Karpas-422 (cell line): ENCODE data around the gene RNF130. TPM values are rescaled to one million over a fixed set of nuclear protein-coding genes. Genes with fewer than 3 reads are reported as not detected.
"Not testable (repeated sequence)": the region's sequence is repeated elsewhere in the genome, so short reads cannot be mapped to it uniquely, and the experiment has no call there.

ENCODE experiments used
- DNase-seq: peaks from one replicate; pipeline ENCODE4 v3.0.0-alpha.2; 2015
- H2AFZ ChIP-seq: fragments of 200-600 bp; sonication (generic); 2 replicates; pipeline ENCODE4 v1.6.1; 2014; ENCODE audit warnings: antibody characterized with exemption, low read length, mixed read lengths
- H3K27ac ChIP-seq: fragments of 200-600 bp; sonication (generic); 2 replicates; pipeline ENCODE4 v1.5.1; 2014; ENCODE audit warnings: mild to moderate bottlenecking, low read length, moderate library complexity
- H3K27me3 ChIP-seq: fragments of 200-600 bp; sonication (generic); 2 replicates; pipeline ENCODE4 v1.6.1; 2014; ENCODE audit warnings: low read length, mixed read lengths
- H3K36me3 ChIP-seq: fragments of 200-600 bp; sonication (generic); 2 replicates; pipeline ENCODE4 v1.6.1; 2014; ENCODE audit warnings: low read length, mixed read lengths; ENCODE audit not compliant: insufficient read depth
- H3K4me1 ChIP-seq: fragments of 200-600 bp; sonication (generic); 2 replicates; pipeline ENCODE4 v1.6.1; 2014; ENCODE audit warnings: mild to moderate bottlenecking, low read length, mixed read lengths
- H3K4me2 ChIP-seq: fragments of 200-600 bp; sonication (generic); 2 replicates; pipeline ENCODE4 v1.6.1; 2014; ENCODE audit warnings: low read length, low read depth, mild to moderate bottlenecking; ENCODE audit not compliant: poor library complexity, severe bottlenecking
- H3K4me3 ChIP-seq: fragments of 200-600 bp; sonication (generic); 2 replicates; pipeline ENCODE4 v1.5.1; 2014; ENCODE audit warnings: mild to moderate bottlenecking, antibody characterized with exemption, low read length, mixed read lengths
- H3K79me2 ChIP-seq: fragments of 200-600 bp; sonication (generic); 2 replicates; pipeline ENCODE4 v1.6.1; 2014; ENCODE audit warnings: mild to moderate bottlenecking, low read length, mixed read lengths
- H3K9ac ChIP-seq: fragments of 200-600 bp; sonication (generic); 2 replicates; pipeline ENCODE4 v1.6.0; 2014; ENCODE audit warnings: low read length
- H3K9me2 ChIP-seq: fragments of 200-600 bp; sonication (generic), shearing (Covaris generic); replicated peaks from 2 replicates; pipeline ENCODE4 v1.6.0; 2014; ENCODE audit warnings: mild to moderate bottlenecking, low read length, moderate library complexity; ENCODE audit not compliant: insufficient read depth
- H3K9me3 ChIP-seq: fragments of 300-700, 200-600 bp; sonication (generic); 2 replicates; pipeline ENCODE4 v1.6.1; 2014; ENCODE audit warnings: low read length, mixed read lengths
- H4K20me1 ChIP-seq: fragments of 200-600 bp; sonication (generic); 2 replicates; pipeline ENCODE4 v1.6.1; 2014; ENCODE audit warnings: mild to moderate bottlenecking, antibody characterized with exemption, low read length, low read depth; ENCODE audit not compliant: insufficient read depth
- total RNA-seq: library from RNA; depleted of rRNA; stranded (reverse); fragments of >200 nt; shearing (Covaris generic); gene quantifications from 2 replicates; pipeline ENCODE4 v1.2.3, GENCODE V29; 2014; ENCODE audit warnings: low replicate concordance

The RNF130 gene
- total RNA-seq, 1 experiment from 2014 or later = 0.41 TPM

DNA sequence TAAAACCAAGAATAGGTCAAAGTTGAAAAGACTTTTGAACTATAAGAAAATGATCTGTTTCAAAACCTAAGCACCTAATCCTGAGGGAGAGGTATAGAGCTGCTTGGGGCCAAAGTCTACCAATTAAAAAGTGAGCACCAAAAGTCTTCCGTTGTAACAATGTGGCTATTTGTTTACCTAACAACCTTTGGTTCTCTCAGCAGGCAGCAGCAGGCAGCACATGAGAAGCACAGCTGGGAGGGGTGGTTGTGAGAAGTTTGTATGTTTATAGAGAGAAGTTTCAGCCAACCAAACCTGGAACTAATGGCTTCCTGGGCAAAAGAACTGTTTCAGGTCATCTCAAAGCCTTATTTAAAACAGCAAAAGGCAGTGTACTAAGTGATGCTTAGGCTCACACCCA lies 104.1 kb downstream of the RNF130 start:
- Histone ChIP-seq H3K9ac (no peak overlapping the region), H3K4me3 (no peak overlapping the region), H4K20me1 (no peaks in the 10 kb centered on the region), H3K4me2 (no peak overlapping the region), H3K79me2 (no peaks in the 10 kb centered on the region), H3K9me2 (no peaks in the 10 kb centered on the region), H2AFZ (peak overlapping the region; percentile 23; the same call in 1 of the 2 replicates), H3K36me3 (no peaks in the 10 kb centered on the region), H3K9me3 (no peaks in the 10 kb centered on the region), H3K27ac (no peak overlapping the region), H3K4me1 (peaks cover 40% of the 10 kb centered on the region), H3K27me3 (no peaks in the 10 kb centered on the region)
- no peak for DNase-seq

- no peaks in the 10 kb centered on the region for H3K27me3 ChIP-seq
- no peak for DNase-seq
- peak overlapping the region; percentile 14 for H3K4me2 ChIP-seq
- no peak overlapping the region for H3K4me3 ChIP-seq
- H3K9me3 ChIP-seq = no peaks in the 10 kb centered on the region
- no peaks in the 10 kb centered on the region for H3K79me2 ChIP-seq
- H2AFZ ChIP-seq = peak overlapping the region; percentile 85
- no peak overlapping the region for H3K9ac ChIP-seq
- H3K9me2 ChIP-seq = no peaks in the 10 kb centered on the region
- H3K4me1 ChIP-seq = peaks cover 16% of the 10 kb centered on the region
- H3K36me3 ChIP-seq = no peaks in the 10 kb centered on the region
- H3K27ac ChIP-seq = no peak overlapping the region
- H4K20me1 ChIP-seq = no peaks in the 10 kb centered on the region
Measured at GRCh38 chr5:179964015-179964414, 107.5 kb downstream of the RNF130 start.

DNA sequence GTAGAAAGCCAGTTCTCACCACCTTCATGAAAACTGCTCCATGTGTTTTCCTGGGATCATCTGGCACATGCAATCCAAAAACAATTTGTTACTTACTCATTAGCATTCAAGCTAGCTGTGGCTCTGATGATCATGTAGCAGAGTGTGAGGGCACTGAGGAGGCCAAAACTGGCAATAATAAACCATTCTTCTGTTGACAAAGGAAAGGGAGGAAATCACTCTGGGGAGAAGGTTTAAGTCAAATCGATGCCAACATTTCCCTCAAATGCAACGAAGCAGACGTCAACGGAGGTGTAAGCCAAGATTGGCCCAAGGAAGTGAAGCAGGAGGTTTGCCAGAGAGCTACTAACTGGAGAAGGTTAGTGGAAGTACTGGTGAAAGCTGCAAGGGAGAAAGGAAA lies 108.2 kb downstream of the RNF130 start:
- no peaks in the 10 kb centered on the region for H3K9me3 ChIP-seq
- H3K27me3 ChIP-seq = no peaks in the 10 kb centered on the region
- H3K27ac ChIP-seq = no peak overlapping the region
- no peak overlapping the region for H2AFZ ChIP-seq
- H3K4me1 ChIP-seq = peaks cover 16% of the 10 kb centered on the region
- H3K79me2 ChIP-seq = no peaks in the 10 kb centered on the region
- H3K4me3 ChIP-seq = no peak overlapping the region
- DNase-seq = no peak
- H3K9me2 ChIP-seq = no peaks in the 10 kb centered on the region
- no peaks in the 10 kb centered on the region for H3K36me3 ChIP-seq
- H3K9ac ChIP-seq = no peak overlapping the region
- H3K4me2 ChIP-seq = no peak overlapping the region
- no peaks in the 10 kb centered on the region for H4K20me1 ChIP-seq

DNA sequence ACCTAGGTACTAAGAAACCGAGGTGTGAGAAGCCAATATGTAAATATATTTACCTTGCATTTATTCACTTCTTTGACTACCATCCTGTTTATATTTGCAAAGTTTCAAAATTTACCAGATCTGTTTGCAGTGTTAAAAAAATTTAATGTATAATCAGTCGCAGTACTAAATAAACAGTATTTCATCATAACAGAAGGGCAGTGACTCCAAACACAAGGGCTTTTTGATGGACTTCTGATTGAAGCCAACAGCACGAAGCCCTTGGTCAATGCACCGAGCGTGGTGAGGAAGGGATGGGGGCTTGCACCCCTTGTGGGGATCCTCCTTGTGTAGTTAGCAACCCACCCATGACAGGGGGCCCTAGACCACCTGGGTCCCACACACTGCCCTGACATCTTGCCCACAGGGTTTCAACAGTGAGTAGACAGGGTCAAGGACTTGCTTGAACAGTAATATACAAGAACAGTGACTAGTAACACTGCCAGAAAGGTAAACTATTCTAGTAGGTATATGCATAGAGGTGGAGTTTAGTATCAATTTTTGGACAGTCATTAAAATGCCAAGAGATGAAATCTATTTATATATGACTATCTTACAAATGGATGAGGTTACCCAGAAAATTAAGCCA lies 111.2 kb downstream of the RNF130 start:
- Histone ChIP-seq H3K36me3 (no peaks in the 10 kb centered on the region), H3K79me2 (no peaks in the 10 kb centered on the region), H3K27me3 (no peaks in the 10 kb centered on the region), H3K9me3 (no peaks in the 10 kb centered on the region), H3K9ac (no peak overlapping the region), H4K20me1 (no peaks in the 10 kb centered on the region), H3K4me3 (no peak overlapping the region), H2AFZ (no peak overlapping the region), H3K4me2 (no peak overlapping the region), H3K27ac (no peak overlapping the region), H3K9me2 (no peaks in the 10 kb centered on the region), H3K4me1 (peaks cover 16% of the 10 kb centered on the region)
- no peak for DNase-seq

DNA sequence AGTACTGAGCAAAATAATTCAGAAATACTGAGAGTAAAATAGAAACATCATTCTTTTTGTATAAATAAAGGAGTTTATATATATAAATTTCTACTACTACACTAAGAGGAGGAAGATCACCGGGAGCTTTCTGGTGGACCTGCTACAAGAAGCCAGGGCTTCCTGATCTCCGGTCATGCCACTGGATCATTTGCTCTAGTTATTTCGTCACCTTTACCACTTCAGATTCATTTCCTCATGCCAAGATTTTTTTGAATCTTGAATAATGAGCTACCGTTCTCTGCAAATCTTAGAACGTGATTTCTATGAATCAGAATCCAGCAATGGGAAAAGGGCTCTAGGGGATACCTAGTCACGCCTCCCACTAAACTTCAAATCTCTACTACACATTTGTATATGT lies 111.9 kb downstream of the RNF130 start:
- Histone ChIP-seq H3K9me2 (no peaks in the 10 kb centered on the region), H3K4me1 (peaks cover 10% of the 10 kb centered on the region), H3K36me3 (no peaks in the 10 kb centered on the region), H3K9ac (no peak overlapping the region), H4K20me1 (no peaks in the 10 kb centered on the region), H3K4me3 (no peak overlapping the region), H2AFZ (no peak overlapping the region), H3K9me3 (no peaks in the 10 kb centered on the region), H3K4me2 (no peak overlapping the region), H3K27ac (no peak overlapping the region), H3K79me2 (no peaks in the 10 kb centered on the region), H3K27me3 (no peaks in the 10 kb centered on the region)
- DNase-seq = no peak

- not testable (repeated sequence) for H2AFZ ChIP-seq, H3K9ac ChIP-seq, H3K27ac ChIP-seq, H3K9me2 ChIP-seq, H3K27me3 ChIP-seq, H4K20me1 ChIP-seq, H3K4me1 ChIP-seq, H3K4me3 ChIP-seq, H3K36me3 ChIP-seq, DNase-seq, H3K9me3 ChIP-seq, H3K79me2 ChIP-seq, H3K4me2 ChIP-seq
Measured at GRCh38 chr5:179959118-179959517, 112.4 kb downstream of the RNF130 start.

DNA sequence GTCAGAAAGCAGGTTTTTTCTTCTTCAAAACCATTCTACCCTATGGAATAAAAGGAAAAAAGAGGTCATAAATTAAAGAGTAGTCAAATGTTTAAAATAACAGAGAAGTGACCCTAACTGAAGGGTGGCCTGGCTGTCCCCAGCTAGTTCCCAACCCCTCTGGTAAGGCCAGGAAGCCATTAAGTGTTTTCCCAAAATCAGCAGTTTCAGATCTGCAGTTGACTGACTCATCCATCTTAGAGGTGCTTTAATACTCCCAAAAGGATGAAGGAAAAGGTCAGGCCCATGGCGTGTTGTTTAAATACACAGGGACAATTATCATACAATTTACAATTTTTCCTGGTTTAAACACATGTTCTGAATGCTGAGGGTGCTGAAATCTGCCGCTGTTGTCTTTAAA lies 115.9 kb downstream of the RNF130 start:
- Histone ChIP-seq H3K27ac (no peak overlapping the region), H3K4me2 (no peak overlapping the region), H2AFZ (no peak overlapping the region), H3K9ac (no peak overlapping the region), H3K4me3 (no peak overlapping the region), H3K9me3 (no peaks in the 10 kb centered on the region), H3K27me3 (no peaks in the 10 kb centered on the region), H4K20me1 (no peaks in the 10 kb centered on the region), H3K36me3 (no peaks in the 10 kb centered on the region), H3K4me1 (no peaks in the 10 kb centered on the region), H3K9me2 (no peaks in the 10 kb centered on the region), H3K79me2 (no peaks in the 10 kb centered on the region)
- DNase-seq = no peak

DNA sequence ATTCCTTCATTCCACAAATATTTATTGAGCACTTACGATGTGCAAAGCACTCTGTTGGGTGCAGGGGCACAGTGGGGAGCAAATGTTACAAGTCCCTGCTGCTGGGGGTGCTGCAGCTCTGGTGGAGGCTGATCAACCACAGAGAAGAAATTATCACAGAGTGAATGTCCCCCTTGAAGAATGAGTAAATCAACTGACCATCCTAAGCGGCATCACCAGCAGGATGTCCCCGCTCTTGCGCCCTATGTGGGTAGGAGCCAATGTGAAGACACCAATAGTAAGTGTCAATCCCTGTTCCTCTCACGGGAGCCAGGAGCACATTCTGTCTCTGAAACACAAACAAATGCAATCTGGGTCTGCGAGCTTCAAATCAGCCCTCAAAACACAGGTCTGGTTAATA lies 116.5 kb downstream of the RNF130 start:
- no peaks in the 10 kb centered on the region for H3K79me2 ChIP-seq
- no peaks in the 10 kb centered on the region for H4K20me1 ChIP-seq
- no peak overlapping the region for H2AFZ ChIP-seq
- no peaks in the 10 kb centered on the region for H3K9me3 ChIP-seq
- H3K27ac ChIP-seq = no peak overlapping the region
- no peaks in the 10 kb centered on the region for H3K4me1 ChIP-seq
- H3K36me3 ChIP-seq = no peaks in the 10 kb centered on the region
- no peak overlapping the region for H3K9ac ChIP-seq
- H3K27me3 ChIP-seq = no peaks in the 10 kb centered on the region
- no peak overlapping the region for H3K4me3 ChIP-seq
- H3K4me2 ChIP-seq = no peak overlapping the region
- H3K9me2 ChIP-seq = no peaks in the 10 kb centered on the region
- DNase-seq = no peak

- no peaks in the 10 kb centered on the region for H3K27me3 ChIP-seq
- H3K4me1 ChIP-seq = no peaks in the 10 kb centered on the region
- H3K4me3 ChIP-seq = no peak overlapping the region
- no peaks in the 10 kb centered on the region for H3K36me3 ChIP-seq
- no peaks in the 10 kb centered on the region for H3K79me2 ChIP-seq
- H4K20me1 ChIP-seq = no peaks in the 10 kb centered on the region
- H3K9me3 ChIP-seq = no peaks in the 10 kb centered on the region
- H3K4me2 ChIP-seq = no peak overlapping the region
- H2AFZ ChIP-seq = no peak overlapping the region
- no peaks in the 10 kb centered on the region for H3K9me2 ChIP-seq
- DNase-seq = no peak
- H3K27ac ChIP-seq = no peak overlapping the region
- H3K9ac ChIP-seq = no peak overlapping the region
Measured at GRCh38 chr5:179954434-179954833, 117.1 kb downstream of the RNF130 start.
